Measurements from ENCODE around the gene CLCN1.
"Not testable (repeated sequence)": the region's sequence is repeated elsewhere in the genome, so short reads cannot be mapped to it uniquely, and the experiment has no call there.

Gene CLCN1

GRCh38 chr7:143315776-143316175 lies at the start of gene CLCN1:
CLCN1 (plus strand) TSS chr7:143316111; CDS start chr7:143316213, 102 bp downstream.
- no peak for DNase-seq

GRCh38 chr7:143269251-143269650 lies 46.7 kb upstream of the CLCN1 start:
- DNase-seq: no peak

- DNase-seq: no peak
These were observed 44.7 kb upstream of the CLCN1 start for GRCh38 chr7:143271240-143271639.

GRCh38 chr7:143272871-143273270 lies 43.0 kb upstream of the CLCN1 start:
- DNase-seq: no peak

- no peak for DNase-seq
These were observed 36.5 kb upstream of the CLCN1 start for GRCh38 chr7:143279186-143280098.

- DNase-seq: no peak
These were observed 35.8 kb upstream of the CLCN1 start for GRCh38 chr7:143280160-143280559.

GRCh38 chr7:143280566-143280965 lies 35.3 kb upstream of the CLCN1 start:
- DNase-seq: no peak

GRCh38 chr7:143281529-143281928 lies 34.4 kb upstream of the CLCN1 start:
- DNase-seq: no peak

GRCh38 chr7:143282124-143282523 lies 33.8 kb upstream of the CLCN1 start:
- DNase-seq: no peak

- DNase-seq: no peak
These were observed 32.5 kb upstream of the CLCN1 start for GRCh38 chr7:143283381-143283780.

- DNase-seq: no peak
These were observed 31.1 kb upstream of the CLCN1 start, which contains the start of gene TMEM139 for GRCh38 chr7:143284591-143285469. TMEM139 (plus strand) TSS chr7:143284958; CDS start chr7:143285958, 1,000 bp downstream.

GRCh38 chr7:143285470-143285778 lies 30.5 kb upstream of the CLCN1 start:
- no peak for DNase-seq

- no peak for DNase-seq
These were observed 29.9 kb upstream of the CLCN1 start for GRCh38 chr7:143285806-143286521.

- no peak for DNase-seq
These were observed 29.4 kb upstream of the CLCN1 start for GRCh38 chr7:143286522-143286890.

- DNase-seq: no peak
These were observed 28.5 kb upstream of the CLCN1 start for GRCh38 chr7:143287339-143287934.

- peak; percentile 98 to 99 for DNase-seq
These were observed 27.7 kb upstream of the CLCN1 start, which contains the start of gene CASP2 for GRCh38 chr7:143287935-143288826. CASP2 (plus strand) TSS chr7:143288351; CDS start chr7:143288456, 105 bp downstream.

- peak in 1 of 2 experiments; percentile 18 for DNase-seq
These were observed 27.1 kb upstream of the CLCN1 start for GRCh38 chr7:143288836-143289235.

GRCh38 chr7:143289421-143289820 lies 26.5 kb upstream of the CLCN1 start:
- no peak for DNase-seq

- DNase-seq: not testable (repeated sequence)
These were observed 26.0 kb upstream of the CLCN1 start for GRCh38 chr7:143289888-143290287.

- no peak for DNase-seq
These were observed 25.6 kb upstream of the CLCN1 start for GRCh38 chr7:143290293-143290692.

- DNase-seq: no peak
These were observed 23.0 kb upstream of the CLCN1 start for GRCh38 chr7:143292876-143293275.

All from activated CD4-positive, alpha-beta T cell treated with anti-CD3 and anti-CD28 coated beads, Interleukin-2, amount 50 U/mL, for 48 hours (primary cell).